Lower lobe of right lung (tissue), 2 donors: ENCODE measurements around the gene SYNE4. TPM values are rescaled to one million over a fixed set of nuclear protein-coding genes. Genes with fewer than 3 reads are reported as not detected.

Experiments
- ATAC-seq, 2 donors: fragments of 200-7000 bp; cut with Tn5 transposase; one replicate each; pipeline ENCODE4 v1.9.1; 2020 to 2022; ENCODE audit warnings: mild to moderate bottlenecking in 2 of 2, moderate library complexity in 2 of 2
- DNase-seq: peaks from one replicate; pipeline ENCODE4 v3.0.0-alpha.2; 2020
- H3K27ac ChIP-seq: fragments of 200-600 bp; one replicate; pipeline ENCODE4 v1.8.0; 2022
- H3K27me3 ChIP-seq: fragments of 200-600 bp; one replicate; pipeline ENCODE4 v1.8.0; 2022; ENCODE audit warnings: low read depth
- H3K36me3 ChIP-seq: fragments of 200-600 bp; one replicate; pipeline ENCODE4 v1.8.0; 2022; ENCODE audit warnings: mild to moderate bottlenecking
- H3K4me1 ChIP-seq: fragments of 200-600 bp; one replicate; pipeline ENCODE4 v1.8.0; 2022
- H3K4me3 ChIP-seq: fragments of 200-600 bp; one replicate; pipeline ENCODE4 v1.8.0; 2022; ENCODE audit warnings: mild to moderate bottlenecking
- H3K9me3 ChIP-seq: fragments of 200-600 bp; one replicate; pipeline ENCODE4 v1.8.0; 2022
- CTCF ChIP-seq: fragments of 200-600 bp; IDR thresholded peaks from one replicate; pipeline ENCODE4 v1.8.0; 2022; ENCODE audit warnings: antibody characterized with exemption, mild to moderate bottlenecking
- intact Hi-C: fragments of 100-400 bp; cut with DNase I; formaldehyde crosslinking; loops from one replicate; pipeline ENCODE4 v1.11.0; 2022
- total RNA-seq: library from RNA; stranded (reverse); fragmentation: NEBNext Ultra II Directional; extraction: Animal tissue kit (Norgen Biotek cat#: 25700); gene quantifications from one replicate; pipeline ENCODE4 v1.2.1, GENCODE V29; 2021
- donor health status: DM: no; HTN: yes; CAD: no; lungs with severe emphysema.

Gene SYNE4
- total RNA-seq, 1 donor from 2014 or later = 8.9 TPM

- ATAC-seq (peak; percentile 2 to 29), DNase-seq (no peak)
- H3K36me3 ChIP-seq = peaks cover 13% of the 10 kb centered on the region
- peaks cover 28% of the 10 kb centered on the region for H3K4me1 ChIP-seq
- H3K4me3 ChIP-seq = peak overlapping the region; percentile 93
- H3K27ac ChIP-seq = peak overlapping the region; percentile 94
- intact Hi-C loops = no loop called here
- no peaks in the 10 kb centered on the region for H3K9me3 ChIP-seq
- no peaks in the 10 kb centered on the region for H3K27me3 ChIP-seq
- no peak for TF ChIP-seq CTCF
Measured at GRCh38 chr19:35993923-35994598, 14.6 kb downstream of the SYNE4 start.

GRCh38 chr19:35992907-35993765 is 15.5 kb downstream of the SYNE4 start:
- intact Hi-C loops = no loop called here

GRCh38 chr19:35991731-35992450 is 16.7 kb downstream of the SYNE4 start:
- intact Hi-C loops = no loop called here
- no peak for TF ChIP-seq CTCF
- no peak overlapping the region for H3K27ac ChIP-seq
- ATAC-seq (no peak), DNase-seq (no peak)
- peaks cover 12% of the 10 kb centered on the region for H3K27me3 ChIP-seq
- no peaks in the 10 kb centered on the region for H3K9me3 ChIP-seq
- no peak overlapping the region for H3K4me3 ChIP-seq
- no peaks in the 10 kb centered on the region for H3K36me3 ChIP-seq
- H3K4me1 ChIP-seq = peaks cover 28% of the 10 kb centered on the region

More at GRCh38 chr19:35992907-35993765, 15.5 kb downstream of the SYNE4 start:
- TF ChIP-seq CTCF = no peak
- ATAC-seq (no peak), DNase-seq (no peak)
- Histone ChIP-seq H3K4me1 (peaks cover 25% of the 10 kb centered on the region), H3K4me3 (no peak overlapping the region), H3K27ac (no peak overlapping the region), H3K9me3 (no peaks in the 10 kb centered on the region), H3K27me3 (no peaks in the 10 kb centered on the region), H3K36me3 (peaks cover 9% of the 10 kb centered on the region)

- intact Hi-C loops = no loop called here
- Histone ChIP-seq H3K4me1 (peaks cover 24% of the 10 kb centered on the region), H3K4me3 (no peak overlapping the region), H3K27ac (no peak overlapping the region), H3K9me3 (no peaks in the 10 kb centered on the region), H3K36me3 (no peaks in the 10 kb centered on the region), H3K27me3 (peaks cover 20% of the 10 kb centered on the region)
- ATAC-seq = no peak
- TF ChIP-seq CTCF = no peak
- no peak for DNase-seq
Measured at GRCh38 chr19:35990771-35991730, 17.6 kb downstream of the SYNE4 start.

GRCh38 chr19:35990156-35990555 is 18.5 kb downstream of the SYNE4 start:
- no peaks in the 10 kb centered on the region for H3K36me3 ChIP-seq
- no peak overlapping the region for H3K27ac ChIP-seq
- ATAC-seq (no peak), DNase-seq (no peak)
- H3K27me3 ChIP-seq = peaks cover 22% of the 10 kb centered on the region
- H3K4me1 ChIP-seq = peaks cover 18% of the 10 kb centered on the region
- no peak overlapping the region for H3K4me3 ChIP-seq
- intact Hi-C loops = no loop called here
- no peak for TF ChIP-seq CTCF
- no peaks in the 10 kb centered on the region for H3K9me3 ChIP-seq
